SK-N-SH treated with all-trans-retinoic acid at 6 μM for 48 hours (cell line): ENCODE results near the gene PAFAH1B2.

Experiments used
- ATAC-seq: fragments of 200-7000 bp; cut with Tn5 transposase; 3 replicates; pipeline ENCODE4 v1.9.1; 2020; ENCODE audit warnings: mild to moderate bottlenecking, moderate library complexity
- ARNTL ChIP-seq: fragments of 450-650 bp; formaldehyde crosslinking; IDR thresholded peaks from 2 replicates; pipeline ENCODE4 v1.5.0; 2020; ENCODE audit warnings: low read depth, mild to moderate bottlenecking, moderate library complexity, borderline replicate concordance
- CREB5 ChIP-seq: fragments of 250-450 bp; sonication (Bioruptor Pico); IDR thresholded peaks from 2 replicates; pipeline ENCODE4 v1.5.1; 2020; ENCODE audit warnings: low read depth, mild to moderate bottlenecking, moderate library complexity
- CSDC2 ChIP-seq: fragments of 250-450 bp; sonication (Bioruptor Pico); IDR thresholded peaks from 2 replicates; pipeline ENCODE4 v1.5.0; 2020; ENCODE audit warnings: mild to moderate bottlenecking, moderate library complexity
- CSRNP3 ChIP-seq: fragments of 250-450 bp; sonication (Bioruptor Pico); IDR thresholded peaks from 2 replicates; pipeline ENCODE4 v1.5.1; 2021; ENCODE audit warnings: mild to moderate bottlenecking, moderate library complexity
- GLIS3 ChIP-seq: fragments of 250-450 bp; sonication (Bioruptor Pico); IDR thresholded peaks from 2 replicates; pipeline ENCODE4 v1.5.0; 2020; ENCODE audit warnings: mild to moderate bottlenecking, moderate library complexity
- POU6F1 ChIP-seq: fragments of 250-450 bp; sonication (Bioruptor Pico); IDR thresholded peaks from 2 replicates; pipeline ENCODE4 v1.8.0; 2021; ENCODE audit warnings: low read depth, mild to moderate bottlenecking, moderate library complexity, borderline replicate concordance
- PPARA ChIP-seq: fragments of 250-450 bp; sonication (Bioruptor Pico); IDR thresholded peaks from 2 replicates; pipeline ENCODE4 v1.5.0; 2020; ENCODE audit warnings: mild to moderate bottlenecking, borderline replicate concordance
- TCF4 ChIP-seq: fragments of 250-450 bp; sonication (Bioruptor Pico); IDR thresholded peaks from 2 replicates; pipeline ENCODE4 v1.8.0; 2021; ENCODE audit warnings: mild to moderate bottlenecking, moderate library complexity, borderline replicate concordance
- TOX ChIP-seq: fragments of 250-450 bp; sonication (Bioruptor Pico); IDR thresholded peaks from 2 replicates; pipeline ENCODE4 v1.8.0; 2021; ENCODE audit warnings: mild to moderate bottlenecking, moderate library complexity, borderline replicate concordance
- ZC3H10 ChIP-seq: fragments of 250-450 bp; sonication (Bioruptor Pico); IDR thresholded peaks from 2 replicates; pipeline ENCODE4 v1.5.1; 2021; ENCODE audit warnings: mild to moderate bottlenecking, moderate library complexity
- ZFP3 ChIP-seq: fragments of 250-450 bp; sonication (Bioruptor Pico); IDR thresholded peaks from 2 replicates; pipeline ENCODE4 v1.5.0; 2020; ENCODE audit warnings: mild to moderate bottlenecking, moderate library complexity
- ZNF565 ChIP-seq: fragments of 450-650 bp; formaldehyde crosslinking; conservative IDR thresholded peaks from 2 replicates; pipeline ENCODE4 v1.5.0; 2020; ENCODE audit warnings: low read depth, mild to moderate bottlenecking, moderate library complexity
- ZNF70 ChIP-seq: fragments of 450-650 bp; formaldehyde crosslinking; IDR thresholded peaks from 2 replicates; pipeline ENCODE4 v1.5.0; 2020; ENCODE audit warnings: mild to moderate bottlenecking, moderate library complexity
- TF ChIP-seq, protein P1 (sequence below): fragments of 250-450 bp; sonication (Bioruptor Pico); IDR thresholded peaks from 2 replicates; pipeline ENCODE4 v1.5.0; 2020; ENCODE audit warnings: mild to moderate bottlenecking, moderate library complexity
- TF ChIP-seq, protein P2 (sequence below): fragments of 250-450 bp; sonication (Bioruptor Pico); IDR thresholded peaks from 2 replicates; pipeline ENCODE4 v1.8.0; 2020; ENCODE audit warnings: mild to moderate bottlenecking, moderate library complexity, borderline replicate concordance

PAFAH1B2 gene

GRCh38 chr11:117189191-117189940 lies 45.3 kb downstream of the PAFAH1B2 start (continued):
- TF ChIP-seq, protein P1, sequence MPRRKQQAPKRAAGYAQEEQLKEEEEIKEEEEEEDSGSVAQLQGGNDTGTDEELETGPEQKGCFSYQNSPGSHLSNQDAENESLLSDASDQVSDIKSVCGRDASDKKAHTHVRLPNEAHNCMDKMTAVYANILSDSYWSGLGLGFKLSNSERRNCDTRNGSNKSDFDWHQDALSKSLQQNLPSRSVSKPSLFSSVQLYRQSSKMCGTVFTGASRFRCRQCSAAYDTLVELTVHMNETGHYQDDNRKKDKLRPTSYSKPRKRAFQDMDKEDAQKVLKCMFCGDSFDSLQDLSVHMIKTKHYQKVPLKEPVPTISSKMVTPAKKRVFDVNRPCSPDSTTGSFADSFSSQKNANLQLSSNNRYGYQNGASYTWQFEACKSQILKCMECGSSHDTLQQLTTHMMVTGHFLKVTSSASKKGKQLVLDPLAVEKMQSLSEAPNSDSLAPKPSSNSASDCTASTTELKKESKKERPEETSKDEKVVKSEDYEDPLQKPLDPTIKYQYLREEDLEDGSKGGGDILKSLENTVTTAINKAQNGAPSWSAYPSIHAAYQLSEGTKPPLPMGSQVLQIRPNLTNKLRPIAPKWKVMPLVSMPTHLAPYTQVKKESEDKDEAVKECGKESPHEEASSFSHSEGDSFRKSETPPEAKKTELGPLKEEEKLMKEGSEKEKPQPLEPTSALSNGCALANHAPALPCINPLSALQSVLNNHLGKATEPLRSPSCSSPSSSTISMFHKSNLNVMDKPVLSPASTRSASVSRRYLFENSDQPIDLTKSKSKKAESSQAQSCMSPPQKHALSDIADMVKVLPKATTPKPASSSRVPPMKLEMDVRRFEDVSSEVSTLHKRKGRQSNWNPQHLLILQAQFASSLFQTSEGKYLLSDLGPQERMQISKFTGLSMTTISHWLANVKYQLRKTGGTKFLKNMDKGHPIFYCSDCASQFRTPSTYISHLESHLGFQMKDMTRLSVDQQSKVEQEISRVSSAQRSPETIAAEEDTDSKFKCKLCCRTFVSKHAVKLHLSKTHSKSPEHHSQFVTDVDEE (CRISPR knock-in tag) = no peak
- TF ChIP-seq ZNF565 (CRISPR knock-in tag) = no peak
- no peak for TF ChIP-seq ZNF70
- TF ChIP-seq ARNTL = no peak
- TF ChIP-seq, protein P2, sequence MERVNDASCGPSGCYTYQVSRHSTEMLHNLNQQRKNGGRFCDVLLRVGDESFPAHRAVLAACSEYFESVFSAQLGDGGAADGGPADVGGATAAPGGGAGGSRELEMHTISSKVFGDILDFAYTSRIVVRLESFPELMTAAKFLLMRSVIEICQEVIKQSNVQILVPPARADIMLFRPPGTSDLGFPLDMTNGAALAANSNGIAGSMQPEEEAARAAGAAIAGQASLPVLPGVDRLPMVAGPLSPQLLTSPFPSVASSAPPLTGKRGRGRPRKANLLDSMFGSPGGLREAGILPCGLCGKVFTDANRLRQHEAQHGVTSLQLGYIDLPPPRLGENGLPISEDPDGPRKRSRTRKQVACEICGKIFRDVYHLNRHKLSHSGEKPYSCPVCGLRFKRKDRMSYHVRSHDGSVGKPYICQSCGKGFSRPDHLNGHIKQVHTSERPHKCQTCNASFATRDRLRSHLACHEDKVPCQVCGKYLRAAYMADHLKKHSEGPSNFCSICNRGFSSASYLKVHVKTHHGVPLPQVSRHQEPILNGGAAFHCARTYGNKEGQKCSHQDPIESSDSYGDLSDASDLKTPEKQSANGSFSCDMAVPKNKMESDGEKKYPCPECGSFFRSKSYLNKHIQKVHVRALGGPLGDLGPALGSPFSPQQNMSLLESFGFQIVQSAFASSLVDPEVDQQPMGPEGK (CRISPR knock-in tag) = no peak
- no peak for TF ChIP-seq ZC3H10 (CRISPR knock-in tag)
- TF ChIP-seq, all 23 proteins: peak for 0

DNA sequence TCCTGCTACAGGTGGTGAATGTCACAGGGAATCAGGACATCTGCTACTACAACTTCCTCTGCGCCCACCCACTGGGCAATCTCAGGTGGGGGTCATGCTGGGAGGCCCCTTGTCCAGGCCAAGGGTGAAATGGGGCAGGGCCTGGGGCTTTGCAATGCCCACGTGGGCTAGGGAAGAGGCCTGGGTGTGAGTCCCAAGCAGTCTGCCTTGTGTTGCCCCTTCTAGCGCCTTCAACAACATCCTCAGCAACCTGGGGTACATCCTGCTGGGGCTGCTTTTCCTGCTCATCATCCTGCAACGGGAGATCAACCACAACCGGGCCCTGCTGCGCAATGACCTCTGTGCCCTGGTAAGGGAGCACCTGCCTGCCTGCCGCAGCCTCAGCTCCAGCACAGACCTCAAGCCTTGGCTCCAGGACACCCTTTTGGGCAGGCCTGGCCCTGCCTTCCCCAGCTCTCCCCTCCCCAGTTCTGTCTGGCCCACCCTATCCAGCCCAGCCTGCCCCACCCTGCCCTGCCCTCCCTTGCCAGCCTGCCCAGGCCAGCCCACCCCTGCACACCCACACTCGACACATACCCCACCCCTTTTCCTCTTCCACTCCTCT lies 46.0 kb downstream of the PAFAH1B2 start:
- no peak for TF ChIP-seq TOX
- no peak for TF ChIP-seq CREB5 (CRISPR knock-in tag)
- no peak for TF ChIP-seq CSDC2 (CRISPR knock-in tag)
- TF ChIP-seq, protein P1 (CRISPR knock-in tag) = no peak
- no peak for TF ChIP-seq CSRNP3 (CRISPR knock-in tag)
- no peak for TF ChIP-seq ZC3H10 (CRISPR knock-in tag)
- no peak for TF ChIP-seq POU6F1 (CRISPR knock-in tag)
- no peak for TF ChIP-seq GLIS3 (CRISPR knock-in tag)
- no peak for TF ChIP-seq PPARA (CRISPR knock-in tag)
- TF ChIP-seq ARNTL = no peak
- TF ChIP-seq TCF4 (CRISPR knock-in tag) = no peak
- TF ChIP-seq, protein P2 (CRISPR knock-in tag) = no peak
- no peak for TF ChIP-seq ZFP3 (CRISPR knock-in tag)
- ATAC-seq = no peak
